ENCODE measurements around the gene MYO1E.

Gene MYO1E

GRCh38 chr15:59372352-59373211, at the start of gene MYO1E:
TSS of gene MYO1E (minus strand) at chr15:59372871. CDS start at chr15:59372500, 371 bp downstream.
- no peaks in the 10 kb centered on the region for H3K9me3 ChIP-seq (ENCODE audit: low read depth, low read length)
- peak; percentile 99 for TF ChIP-seq EZH2 (IDR thresholded peaks at IDR 0.05)
- no peak for TF ChIP-seq FOXP2 (optimal IDR thresholded peaks at IDR 0.05; ENCODE audit: control extremely low read depth, extremely low read length, insufficient read depth)
- no peak for TF ChIP-seq POLR2AphosphoS5 (IDR thresholded peaks at IDR 0.05; ENCODE audit: borderline replicate concordance, low read depth, low read length)
- no peak within 1 kb of the TSS for H3K27ac ChIP-seq
- DNase-seq (ENCODE audit: low read depth, low spot score), result peak; percentile 1
- peak within 1 kb of the TSS; percentile 76 for H3K4me3 ChIP-seq
- no peaks in the 10 kb centered on the region for H3K36me3 ChIP-seq (ENCODE audit: insufficient read depth, low read length)
- no peak within 1 kb of the TSS for H3K9ac ChIP-seq (ENCODE audit: insufficient read length)

- no peak overlapping the region for H3K27ac ChIP-seq
- no peaks in the 10 kb centered on the region for H3K36me3 ChIP-seq (ENCODE audit: insufficient read depth, low read length)
- H3K9me3 ChIP-seq (ENCODE audit: low read depth, low read length), result no peaks in the 10 kb centered on the region
- TF ChIP-seq FOXP2 (optimal IDR thresholded peaks at IDR 0.05; ENCODE audit: control extremely low read depth, extremely low read length, insufficient read depth) (no peak), POLR2AphosphoS5 (IDR thresholded peaks at IDR 0.05; ENCODE audit: borderline replicate concordance, low read depth, low read length) (no peak), EZH2 (IDR thresholded peaks at IDR 0.05) (no peak)
- H3K4me3 ChIP-seq, result no peak overlapping the region
- DNase-seq (ENCODE audit: low read depth, low spot score), result no peak
- no peak overlapping the region for H3K9ac ChIP-seq (ENCODE audit: insufficient read length)
Measured at GRCh38 chr15:59420986-59421618, 48.4 kb upstream of the MYO1E start.

- no peak overlapping the region for H3K27ac ChIP-seq
- no peak for TF ChIP-seq POLR2AphosphoS5 (IDR thresholded peaks at IDR 0.05; ENCODE audit: borderline replicate concordance, low read depth, low read length)
- TF ChIP-seq EZH2 (IDR thresholded peaks at IDR 0.05), result no peak
- no peak for DNase-seq (ENCODE audit: low read depth, low spot score)
Measured at GRCh38 chr15:59420108-59420507, 47.4 kb upstream of the MYO1E start.

GRCh38 chr15:59419170-59419569, 46.5 kb upstream of the MYO1E start:
- no peak for DNase-seq (ENCODE audit: low read depth, low spot score)

More at GRCh38 chr15:59420108-59420507, 47.4 kb upstream of the MYO1E start:
- Histone ChIP-seq H3K9ac (ENCODE audit: insufficient read length) (no peak overlapping the region), H3K9me3 (ENCODE audit: low read depth, low read length) (no peaks in the 10 kb centered on the region), H3K4me3 (no peak overlapping the region), H3K36me3 (ENCODE audit: insufficient read depth, low read length) (no peaks in the 10 kb centered on the region)

GRCh38 chr15:59416816-59417215, 44.1 kb upstream of the MYO1E start:
- Histone ChIP-seq H3K4me3 (no peak overlapping the region), H3K9me3 (ENCODE audit: low read depth, low read length) (no peaks in the 10 kb centered on the region), H3K36me3 (ENCODE audit: insufficient read depth, low read length) (no peaks in the 10 kb centered on the region), H3K9ac (ENCODE audit: insufficient read length) (no peak overlapping the region), H3K27ac (no peak overlapping the region)
- TF ChIP-seq FOXP2 (optimal IDR thresholded peaks at IDR 0.05; ENCODE audit: control extremely low read depth, extremely low read length, insufficient read depth) (no peak), EZH2 (IDR thresholded peaks at IDR 0.05) (no peak), POLR2AphosphoS5 (IDR thresholded peaks at IDR 0.05; ENCODE audit: borderline replicate concordance, low read depth, low read length) (no peak)
- DNase-seq (ENCODE audit: low read depth, low spot score), result no peak

More at GRCh38 chr15:59419170-59419569, 46.5 kb upstream of the MYO1E start:
- Histone ChIP-seq H3K27ac (no peak overlapping the region), H3K9me3 (ENCODE audit: low read depth, low read length) (no peaks in the 10 kb centered on the region), H3K9ac (ENCODE audit: insufficient read length) (no peak overlapping the region), H3K4me3 (no peak overlapping the region), H3K36me3 (ENCODE audit: insufficient read depth, low read length) (no peaks in the 10 kb centered on the region)
- TF ChIP-seq POLR2AphosphoS5 (IDR thresholded peaks at IDR 0.05; ENCODE audit: borderline replicate concordance, low read depth, low read length), result no peak
- no peak for TF ChIP-seq FOXP2 (optimal IDR thresholded peaks at IDR 0.05; ENCODE audit: control extremely low read depth, extremely low read length, insufficient read depth)
- no peak for TF ChIP-seq EZH2 (IDR thresholded peaks at IDR 0.05)

GRCh38 chr15:59413577-59413976, 40.9 kb upstream of the MYO1E start:
- no peaks in the 10 kb centered on the region for H3K36me3 ChIP-seq (ENCODE audit: insufficient read depth, low read length)
- no peak overlapping the region for H3K27ac ChIP-seq
- no peak overlapping the region for H3K4me3 ChIP-seq
- H3K9me3 ChIP-seq (ENCODE audit: low read depth, low read length), result no peaks in the 10 kb centered on the region
- no peak for TF ChIP-seq POLR2AphosphoS5 (IDR thresholded peaks at IDR 0.05; ENCODE audit: borderline replicate concordance, low read depth, low read length)
- TF ChIP-seq FOXP2 (optimal IDR thresholded peaks at IDR 0.05; ENCODE audit: control extremely low read depth, extremely low read length, insufficient read depth), result no peak
- DNase-seq (ENCODE audit: low read depth, low spot score), result no peak
- H3K9ac ChIP-seq (ENCODE audit: insufficient read length), result no peak overlapping the region

GRCh38 chr15:59410391-59410896, 37.8 kb upstream of the MYO1E start:
- Histone ChIP-seq H3K9me3 (ENCODE audit: low read depth, low read length) (no peaks in the 10 kb centered on the region), H3K4me3 (no peak overlapping the region), H3K36me3 (ENCODE audit: insufficient read depth, low read length) (no peaks in the 10 kb centered on the region), H3K9ac (ENCODE audit: insufficient read length) (no peak overlapping the region), H3K27ac (no peak overlapping the region)
- TF ChIP-seq POLR2AphosphoS5 (IDR thresholded peaks at IDR 0.05; ENCODE audit: borderline replicate concordance, low read depth, low read length) (no peak), FOXP2 (optimal IDR thresholded peaks at IDR 0.05; ENCODE audit: control extremely low read depth, extremely low read length, insufficient read depth) (no peak), EZH2 (IDR thresholded peaks at IDR 0.05) (no peak)
- no peak for DNase-seq (ENCODE audit: low read depth, low spot score)

- Histone ChIP-seq H3K9me3 (ENCODE audit: low read depth, low read length) (no peaks in the 10 kb centered on the region), H3K27ac (no peak overlapping the region), H3K9ac (ENCODE audit: insufficient read length) (no peak overlapping the region), H3K36me3 (ENCODE audit: insufficient read depth, low read length) (no peaks in the 10 kb centered on the region), H3K4me3 (no peak overlapping the region)
- TF ChIP-seq FOXP2 (optimal IDR thresholded peaks at IDR 0.05; ENCODE audit: control extremely low read depth, extremely low read length, insufficient read depth) (no peak), EZH2 (IDR thresholded peaks at IDR 0.05) (no peak), POLR2AphosphoS5 (IDR thresholded peaks at IDR 0.05; ENCODE audit: borderline replicate concordance, low read depth, low read length) (no peak)
- DNase-seq (ENCODE audit: low read depth, low spot score), result no peak
Measured at GRCh38 chr15:59407946-59408345, 35.3 kb upstream of the MYO1E start.
